GM19438 (cell line): ENCODE data around the gene PHKA1.
"Not testable (repeated sequence)": the region's sequence is repeated elsewhere in the genome, so short reads cannot be mapped to it uniquely, and the experiment has no call there.

Experiments
- ATAC-seq: cut with Tn5 transposase; IDR thresholded peaks from one replicate; pipeline ENCODE4 v1.9.1; 2021; ENCODE audit warnings: low read depth; ENCODE audit not compliant: unreplicated experiment

PHKA1 gene

DNA sequence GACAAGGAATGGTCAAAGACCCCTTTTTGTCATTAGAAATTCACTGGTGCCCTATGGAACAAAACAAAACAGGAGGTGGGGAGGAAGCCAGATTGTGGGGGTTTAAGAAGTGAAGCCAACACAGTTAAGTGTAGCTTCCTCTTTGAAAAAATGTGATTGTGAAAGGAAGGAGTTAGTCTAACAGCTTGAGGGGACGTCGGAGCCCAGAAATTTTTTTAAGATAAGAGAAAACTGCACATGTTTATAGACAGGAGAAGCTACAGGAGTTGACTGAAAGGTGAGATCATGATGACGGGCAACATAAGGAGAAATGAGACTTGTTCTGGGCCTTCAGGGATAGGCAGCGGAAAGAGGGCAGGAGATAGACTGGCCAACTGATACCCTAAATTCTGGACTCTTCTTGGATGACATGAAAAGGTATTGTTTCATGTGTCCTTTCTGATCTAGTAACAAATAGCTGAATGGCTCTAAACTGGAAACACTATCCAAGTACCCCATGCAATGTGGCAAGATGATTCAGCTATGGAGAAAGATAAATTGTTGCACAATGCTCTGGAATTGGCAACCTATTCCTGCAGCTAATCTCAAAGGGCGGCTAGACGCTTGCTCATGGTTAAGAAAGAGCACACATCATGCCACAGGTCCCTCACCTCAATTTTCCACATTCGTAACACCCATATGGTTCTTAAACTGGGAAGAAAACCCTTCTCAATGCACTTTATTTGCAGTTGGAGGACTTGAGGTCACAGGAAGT, 137.8 kb downstream of the PHKA1 start:
- ATAC-seq, result no peak

GRCh38 chrX:72573158-72573511, 141.0 kb downstream of the PHKA1 start:
- ATAC-seq, result peak; percentile 14

DNA sequence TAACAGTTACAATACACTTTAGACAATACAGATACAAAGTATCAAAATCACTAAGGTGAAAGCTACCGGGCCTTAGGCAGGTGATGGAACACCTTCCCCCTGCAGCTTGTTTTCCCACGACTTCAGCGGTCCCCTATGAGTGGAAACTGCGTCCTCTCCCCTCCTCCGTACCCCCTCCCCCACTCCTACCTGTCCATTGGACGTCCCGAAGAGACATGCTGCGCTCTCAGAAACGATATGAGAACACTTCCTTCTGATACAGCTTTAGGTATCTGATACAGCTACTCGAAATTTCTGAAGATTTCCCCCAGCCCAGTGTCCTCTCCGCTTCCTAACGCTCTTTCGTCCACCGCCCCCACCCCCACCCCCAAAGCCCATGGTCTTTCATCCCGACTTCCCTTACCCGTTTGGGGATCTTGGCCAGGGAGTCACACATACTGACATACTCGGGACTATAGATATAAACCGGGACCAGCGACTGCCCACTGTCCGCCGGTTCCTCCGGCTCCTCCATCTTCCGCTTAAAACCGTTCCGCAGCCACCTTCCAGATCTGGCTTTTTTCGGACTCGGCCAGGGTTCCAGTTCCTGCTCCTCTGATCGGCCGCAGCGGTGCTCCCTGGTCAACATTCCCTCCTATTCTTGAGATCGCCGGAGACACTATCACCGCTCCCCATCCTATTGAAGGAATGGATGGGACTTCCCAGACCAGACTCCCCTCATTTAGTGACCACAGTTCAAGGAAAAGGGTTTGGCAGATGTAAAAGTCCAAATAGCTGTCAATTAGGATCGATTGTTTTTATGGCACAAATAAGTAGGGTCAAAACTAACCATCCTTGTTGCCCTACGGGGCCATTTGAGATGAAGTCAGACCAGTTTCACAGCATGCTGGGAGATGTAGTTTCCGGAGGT, 141.6 kb downstream of the PHKA1 start, which contains the start of gene HDAC8:
Gene HDAC8, minus strand, starts transcription at position 596 of the 910 bp plus-strand sequence. Its CDS starts 82 bp downstream, at position 514.
- peak; percentile 94 for ATAC-seq

GRCh38 chrX:72569786-72570185, 144.3 kb downstream of the PHKA1 start:
- ATAC-seq, result no peak

- no peak for ATAC-seq
Observed at GRCh38 chrX:72568406-72569092, 145.6 kb downstream of the PHKA1 start.

GRCh38 chrX:72566448-72566847, 147.7 kb downstream of the PHKA1 start:
- ATAC-seq, result no peak

DNA sequence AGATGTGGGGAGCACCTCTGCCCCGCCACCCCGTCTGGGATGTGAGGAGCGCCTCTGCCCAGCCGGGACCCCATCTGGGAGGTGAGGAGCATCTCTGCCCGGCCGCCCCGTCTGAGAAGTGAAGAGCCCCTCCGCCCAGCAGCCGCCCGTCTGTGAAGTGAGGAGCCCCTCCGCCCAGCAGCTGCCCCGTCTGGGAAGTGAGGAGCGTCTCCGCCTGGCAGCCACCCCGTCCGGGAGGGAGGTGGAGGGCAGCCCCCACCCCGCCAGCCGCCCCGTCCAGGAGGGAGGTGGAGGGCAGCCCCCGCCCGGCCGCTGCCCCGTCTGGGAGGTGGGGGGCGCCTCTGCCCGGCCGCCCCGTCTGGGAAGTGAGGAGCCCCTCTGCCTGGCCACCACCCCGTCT, 154.5 kb downstream of the PHKA1 start:
- not testable (repeated sequence) for ATAC-seq

GRCh38 chrX:72554448-72555140, 159.5 kb downstream of the PHKA1 start:
- no peak for ATAC-seq

DNA sequence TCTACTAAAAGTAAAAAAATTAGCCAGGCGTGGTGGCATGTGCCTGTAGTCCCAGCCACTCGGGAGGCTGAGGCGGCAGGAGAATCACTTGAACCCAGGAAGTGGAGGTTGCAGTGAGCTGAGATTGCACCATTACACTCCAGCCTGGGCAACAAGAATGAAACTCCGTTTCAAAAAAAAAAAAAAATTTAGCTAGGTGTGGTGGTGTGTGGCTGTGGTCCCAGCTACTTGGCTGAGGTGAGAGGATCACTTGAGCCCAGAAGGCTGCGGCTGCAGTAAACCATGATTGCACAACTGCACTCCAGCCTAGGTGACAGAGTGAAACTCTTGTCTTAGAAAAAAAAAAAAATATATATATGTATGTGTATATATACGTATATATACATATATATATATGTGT, 161.7 kb downstream of the PHKA1 start:
- ATAC-seq, result not testable (repeated sequence)

- ATAC-seq, result no peak
Observed at GRCh38 chrX:72545990-72546389, 168.1 kb downstream of the PHKA1 start.

DNA sequence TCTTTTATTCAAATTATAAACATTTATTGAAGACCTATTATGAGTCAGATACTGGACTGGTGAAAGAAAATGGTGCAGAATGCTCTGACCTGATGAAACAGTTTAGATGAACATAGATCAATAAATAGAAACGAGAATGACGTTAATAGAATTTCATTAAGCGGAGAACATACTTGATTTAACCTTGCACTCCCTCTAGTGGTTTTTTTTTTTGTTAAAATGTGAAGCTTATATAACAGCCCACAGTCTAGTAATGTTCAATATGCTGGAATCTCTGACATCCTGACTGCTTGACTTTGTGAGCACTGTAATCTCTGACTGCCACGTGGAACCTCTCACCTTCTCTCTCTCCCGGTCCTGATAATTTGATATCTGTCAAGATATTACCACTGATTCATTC, 173.8 kb downstream of the PHKA1 start:
- ATAC-seq, result no peak

GRCh38 chrX:72539822-72540221, 174.3 kb downstream of the PHKA1 start:
- no peak for ATAC-seq

- ATAC-seq, result no peak
Observed at GRCh38 chrX:72536542-72536941, 177.6 kb downstream of the PHKA1 start.

DNA sequence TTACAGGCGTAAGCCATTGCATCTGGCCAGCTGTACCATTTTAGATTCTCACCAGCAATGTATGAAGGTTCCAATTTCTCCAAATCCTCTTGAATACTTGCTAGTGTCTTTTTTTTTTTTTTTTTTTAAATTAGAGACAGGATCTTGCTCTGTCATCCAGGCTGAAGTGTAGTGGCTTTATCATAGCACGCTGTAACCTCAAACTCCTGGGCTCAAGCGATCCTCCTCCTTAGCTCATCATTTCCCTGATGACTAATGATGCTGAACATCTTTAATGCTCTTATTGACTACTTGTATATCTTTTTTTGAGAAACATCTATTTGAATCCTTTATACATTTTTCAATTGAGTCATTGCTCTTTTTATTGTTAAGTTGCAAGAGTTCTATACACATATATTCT, 181.7 kb downstream of the PHKA1 start:
- ATAC-seq, result no peak
